GM23338 (cell line): ENCODE data around the gene CLCN4. TPM values are rescaled to one million over a fixed set of nuclear protein-coding genes. Genes with fewer than 3 reads are reported as not detected.

Experiments used
- ATAC-seq: fragments of 200-7000 bp; cut with Tn5 transposase; 3 replicates; pipeline ENCODE4 v1.9.1; 2020
- DNase-seq: peaks from one replicate; pipeline ENCODE4 v3.0.0-alpha.2; 2015; ENCODE audit warnings: low spot score
- H2AFZ ChIP-seq: fragments of 200-600 bp; sonication (generic); 2 replicates; pipeline ENCODE4 v1.8.0; 2016; ENCODE audit warnings: antibody characterized with exemption, mild to moderate bottlenecking, moderate library complexity
- H3F3A ChIP-seq: fragments of 200-600 bp; sonication (generic); replicated peaks from 2 replicates; pipeline ENCODE4 v1.8.0; 2017; ENCODE audit warnings: antibody characterized with exemption, mixed run types, low read depth
- H3K27ac ChIP-seq: fragments of 200-600 bp; sonication (generic); 2 replicates; pipeline ENCODE4 v1.6.1; 2016; ENCODE audit warnings: low read depth
- H3K27me3 ChIP-seq: fragments of 200-600 bp; sonication (generic); 2 replicates; pipeline ENCODE4 v1.8.0; 2016; ENCODE audit warnings: mild to moderate bottlenecking, mixed run types, moderate library complexity; ENCODE audit not compliant: insufficient read depth
- H3K36me3 ChIP-seq: fragments of 200-600 bp; sonication (generic); 2 replicates; pipeline ENCODE4 v1.8.0; 2016; ENCODE audit warnings: mild to moderate bottlenecking; ENCODE audit not compliant: insufficient read depth
- H3K4me1 ChIP-seq: fragments of 200-600 bp; sonication (generic); 2 replicates; pipeline ENCODE4 v1.8.0; 2016; ENCODE audit warnings: mild to moderate bottlenecking, moderate library complexity; ENCODE audit not compliant: insufficient read depth
- H3K4me2 ChIP-seq: fragments of 200-600 bp; sonication (generic); 2 replicates; pipeline ENCODE4 v1.7.1; 2017; ENCODE audit warnings: mixed run types
- H3K4me3 ChIP-seq: fragments of 200-600 bp; sonication (generic); 2 replicates; pipeline ENCODE4 v1.6.1; 2016; ENCODE audit warnings: mixed run types
- H3K79me2 ChIP-seq: fragments of 200-600 bp; sonication (generic); replicated peaks from 2 replicates; pipeline ENCODE4 v1.8.0; 2017; ENCODE audit warnings: mild to moderate bottlenecking; ENCODE audit not compliant: insufficient read depth
- H3K9me2 ChIP-seq: fragments of 200-600 bp; sonication (generic); 2 replicates; pipeline ENCODE4 v1.8.0; 2017; ENCODE audit not compliant: insufficient read depth
- H4K20me1 ChIP-seq: fragments of 200-600 bp; sonication (generic); replicated peaks from 2 replicates; pipeline ENCODE4 v1.8.0; 2017; ENCODE audit warnings: mild to moderate bottlenecking; ENCODE audit not compliant: insufficient read depth
- H3K27ac Mint-ChIP-seq: 2 replicates; pipeline ENCODE4 v1.8.0; 2020; ENCODE audit warnings: inconsistent platforms, mild to moderate bottlenecking, moderate library complexity, mixed read lengths
- H3K27me3 Mint-ChIP-seq: 3 replicates; pipeline ENCODE4 v1.8.0; 2022; ENCODE audit warnings: low read depth, mild to moderate bottlenecking, moderate library complexity, mixed read lengths, inconsistent platforms; ENCODE audit not compliant: insufficient read depth, poor library complexity
- H3K36me3 Mint-ChIP-seq: 3 replicates; pipeline ENCODE4 v1.8.0; 2021; ENCODE audit warnings: low read depth, mild to moderate bottlenecking, inconsistent platforms, moderate library complexity, mixed read lengths
- H3K4me1 Mint-ChIP-seq: 3 replicates; pipeline ENCODE4 v1.8.0; 2020; ENCODE audit warnings: mild to moderate bottlenecking, inconsistent platforms, mixed read lengths
- H3K4me3 Mint-ChIP-seq: 3 replicates; pipeline ENCODE4 v1.8.0; 2021; ENCODE audit warnings: moderate library complexity, mild to moderate bottlenecking, inconsistent platforms, mixed read lengths
- H3K9me3 Mint-ChIP-seq: 3 replicates; pipeline ENCODE4 v1.8.0; 2020; ENCODE audit warnings: moderate library complexity, mild to moderate bottlenecking, inconsistent platforms, mixed read lengths
- CREB1 ChIP-seq: fragments of 250-450 bp; sonication (Bioruptor Pico); IDR thresholded peaks from 2 replicates; pipeline ENCODE4 v1.5.0; 2020; ENCODE audit warnings: low read depth, mild to moderate bottlenecking, moderate library complexity
- EZH2phosphoT487 ChIP-seq: fragments of 200-600 bp; sonication (generic); IDR thresholded peaks from one replicate; pipeline ENCODE4 v1.8.1; 2018; ENCODE audit warnings: antibody characterized with exemption; ENCODE audit not compliant: unreplicated experiment
- JUNB ChIP-seq: IDR thresholded peaks from one replicate; pipeline ENCODE4 v1.6.1; 2016; ENCODE audit warnings: antibody characterized with exemption; ENCODE audit not compliant: unreplicated experiment
- NANOG ChIP-seq: IDR thresholded peaks from 2 replicates; pipeline ENCODE4 v1.6.1; 2016; ENCODE audit warnings: antibody characterized with exemption, borderline replicate concordance
- STAT1 ChIP-seq: IDR thresholded peaks from one replicate; pipeline ENCODE4 v1.6.1; 2016; ENCODE audit warnings: antibody characterized with exemption; ENCODE audit not compliant: unreplicated experiment
- ZNF114 ChIP-seq: fragments of 250-450 bp; sonication (Bioruptor Pico); IDR thresholded peaks from 2 replicates; pipeline ENCODE4 v1.5.0; 2020; ENCODE audit warnings: mild to moderate bottlenecking, moderate library complexity
- ZNF331 ChIP-seq: fragments of 250-450 bp; sonication (Bioruptor Pico); IDR thresholded peaks from 2 replicates; pipeline ENCODE4 v1.5.0; 2020; ENCODE audit warnings: low read depth, mild to moderate bottlenecking, moderate library complexity
- polyA plus RNA-seq: library from polyadenylated mRNA; unstranded; fragments of >200 nt; fragmentation: Nextera tagmentation; extraction: Ambion mirVana; gene quantifications from 2 replicates; pipeline ENCODE4 v1.2.1, GENCODE V29; 2016
- total RNA-seq: library from RNA; depleted of rRNA; stranded (reverse); fragments of >200 nt; shearing (Covaris generic); gene quantifications from 2 replicates; pipeline ENCODE4 v1.2.3, GENCODE V29; 2014
- TF ChIP-seq, protein P1 (sequence below), 2 experiments: fragments of 200-600 bp in 1 of 2; sonication (generic) in 1 of 2; conservative IDR thresholded peaks; 2 replicates each; pipeline versions ENCODE4 v1.5.1 to v1.6.1; 2016 to 2017; ENCODE audit warnings: antibody characterized with exemption in 2 of 2, low read depth in 2 of 2, mild to moderate bottlenecking in 2 of 2, moderate library complexity in 1 of 2
- TF ChIP-seq, protein P2 (sequence below): fragments of 250-450 bp; sonication (Bioruptor Pico); IDR thresholded peaks from 2 replicates; pipeline ENCODE4 v1.5.0; 2020; ENCODE audit warnings: mild to moderate bottlenecking, moderate library complexity
- TF ChIP-seq, protein P3 (sequence below): IDR thresholded peaks from one replicate; pipeline ENCODE4 v1.6.1; 2018; ENCODE audit warnings: antibody characterized with exemption; ENCODE audit not compliant: unreplicated experiment

CLCN4 gene
- total and polyA plus RNA-seq, 2 experiments from 2014 or later, result 1.2 to 4.9 TPM

DNA sequence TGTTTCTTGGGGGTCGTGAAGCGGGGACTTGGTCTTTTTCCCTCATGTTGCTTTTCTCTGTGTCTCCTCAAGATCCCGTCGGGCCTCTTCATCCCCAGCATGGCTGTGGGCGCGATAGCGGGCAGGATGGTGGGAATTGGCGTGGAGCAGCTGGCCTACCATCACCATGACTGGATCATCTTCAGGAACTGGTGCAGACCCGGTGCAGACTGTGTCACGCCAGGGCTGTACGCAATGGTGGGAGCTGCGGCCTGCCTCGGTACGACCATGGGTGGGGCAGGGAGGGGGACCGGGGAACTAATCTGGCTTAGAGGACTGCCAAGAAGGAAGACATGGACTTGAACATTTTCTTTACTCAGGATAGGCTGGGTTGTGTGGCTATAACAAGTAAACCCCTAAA, 55.6 kb downstream of the CLCN4 start:
- no peaks in the 10 kb centered on the region for H3K36me3 ChIP-seq
- no peak overlapping the region for H3K4me3 ChIP-seq
- H3K4me1 ChIP-seq, result no peaks in the 10 kb centered on the region
- no peaks in the 10 kb centered on the region for H3K79me2 ChIP-seq
- no peak overlapping the region for H3K4me2 ChIP-seq
- no peak overlapping the region for H3K27ac ChIP-seq
- H4K20me1 ChIP-seq, result no peaks in the 10 kb centered on the region
- DNase-seq (no peak), ATAC-seq (no peak)
- no peaks in the 10 kb centered on the region for H3K4me1 Mint-ChIP-seq
- H3K27me3 ChIP-seq, result no peaks in the 10 kb centered on the region
- H3K27me3 Mint-ChIP-seq, result no peaks in the 10 kb centered on the region
- no peaks in the 10 kb centered on the region for H3K9me2 ChIP-seq
- no peak for TF ChIP-seq NANOG
- no peak for TF ChIP-seq ZNF331 (CRISPR knock-in tag)
- TF ChIP-seq CREB1 (CRISPR knock-in tag), result no peak
- TF ChIP-seq, protein P1, sequence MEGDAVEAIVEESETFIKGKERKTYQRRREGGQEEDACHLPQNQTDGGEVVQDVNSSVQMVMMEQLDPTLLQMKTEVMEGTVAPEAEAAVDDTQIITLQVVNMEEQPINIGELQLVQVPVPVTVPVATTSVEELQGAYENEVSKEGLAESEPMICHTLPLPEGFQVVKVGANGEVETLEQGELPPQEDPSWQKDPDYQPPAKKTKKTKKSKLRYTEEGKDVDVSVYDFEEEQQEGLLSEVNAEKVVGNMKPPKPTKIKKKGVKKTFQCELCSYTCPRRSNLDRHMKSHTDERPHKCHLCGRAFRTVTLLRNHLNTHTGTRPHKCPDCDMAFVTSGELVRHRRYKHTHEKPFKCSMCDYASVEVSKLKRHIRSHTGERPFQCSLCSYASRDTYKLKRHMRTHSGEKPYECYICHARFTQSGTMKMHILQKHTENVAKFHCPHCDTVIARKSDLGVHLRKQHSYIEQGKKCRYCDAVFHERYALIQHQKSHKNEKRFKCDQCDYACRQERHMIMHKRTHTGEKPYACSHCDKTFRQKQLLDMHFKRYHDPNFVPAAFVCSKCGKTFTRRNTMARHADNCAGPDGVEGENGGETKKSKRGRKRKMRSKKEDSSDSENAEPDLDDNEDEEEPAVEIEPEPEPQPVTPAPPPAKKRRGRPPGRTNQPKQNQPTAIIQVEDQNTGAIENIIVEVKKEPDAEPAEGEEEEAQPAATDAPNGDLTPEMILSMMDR (conservative IDR thresholded peaks at IDR 0.05; ENCODE audit: low read depth in 2 of 2), result no peak
- TF ChIP-seq JUNB, result no peak
- no peak for TF ChIP-seq EZH2phosphoT487
- H2AFZ ChIP-seq, result no peak overlapping the region
- no peaks in the 10 kb centered on the region for H3F3A ChIP-seq
- no peak overlapping the region for H3K27ac Mint-ChIP-seq
- H3K9me3 Mint-ChIP-seq, result no peaks in the 10 kb centered on the region
- H3K4me3 Mint-ChIP-seq, result no peak overlapping the region
- H3K36me3 Mint-ChIP-seq, result peaks cover 7% of the 10 kb centered on the region; the same call in 1 of the 3 replicates

DNA sequence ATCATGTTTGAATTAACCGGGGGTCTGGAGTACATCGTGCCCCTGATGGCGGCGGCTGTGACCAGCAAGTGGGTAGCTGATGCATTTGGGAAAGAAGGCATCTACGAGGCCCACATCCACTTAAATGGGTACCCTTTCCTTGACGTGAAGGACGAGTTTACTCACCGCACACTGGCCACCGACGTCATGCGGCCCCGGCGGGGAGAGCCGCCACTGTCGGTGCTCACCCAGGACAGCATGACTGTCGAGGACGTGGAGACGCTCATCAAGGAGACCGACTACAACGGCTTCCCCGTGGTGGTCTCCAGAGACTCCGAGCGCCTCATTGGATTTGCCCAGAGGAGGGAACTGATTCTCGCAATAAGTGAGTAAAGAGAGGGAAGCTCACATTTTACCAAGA, 56.9 kb downstream of the CLCN4 start:
- no peak for DNase-seq
- H3K4me3 ChIP-seq, result no peak overlapping the region
- H3K27me3 ChIP-seq, result no peaks in the 10 kb centered on the region
- no peaks in the 10 kb centered on the region for H3K9me3 Mint-ChIP-seq
- no peaks in the 10 kb centered on the region for H3K9me2 ChIP-seq
- H3K4me1 Mint-ChIP-seq, result no peaks in the 10 kb centered on the region
- H3K4me1 ChIP-seq, result no peaks in the 10 kb centered on the region
- H3K27ac Mint-ChIP-seq, result no peak overlapping the region
- ATAC-seq, result no peak
- peaks cover 4% of the 10 kb centered on the region; the same call in 1 of the 3 replicates for H3K36me3 Mint-ChIP-seq
- no peak overlapping the region for H3K27ac ChIP-seq
- no peaks in the 10 kb centered on the region for H4K20me1 ChIP-seq
- H3K27me3 Mint-ChIP-seq, result no peaks in the 10 kb centered on the region
- H3K36me3 ChIP-seq, result no peaks in the 10 kb centered on the region
- H3F3A ChIP-seq, result no peaks in the 10 kb centered on the region
- no peak overlapping the region for H3K4me3 Mint-ChIP-seq
- no peak overlapping the region for H3K4me2 ChIP-seq
- H3K79me2 ChIP-seq, result no peaks in the 10 kb centered on the region
- no peak overlapping the region for H2AFZ ChIP-seq
- no peak for TF ChIP-seq STAT1
- no peak for TF ChIP-seq CREB1 (CRISPR knock-in tag)
- no peak for TF ChIP-seq JUNB
- TF ChIP-seq NANOG, result no peak
- TF ChIP-seq, protein P2, sequence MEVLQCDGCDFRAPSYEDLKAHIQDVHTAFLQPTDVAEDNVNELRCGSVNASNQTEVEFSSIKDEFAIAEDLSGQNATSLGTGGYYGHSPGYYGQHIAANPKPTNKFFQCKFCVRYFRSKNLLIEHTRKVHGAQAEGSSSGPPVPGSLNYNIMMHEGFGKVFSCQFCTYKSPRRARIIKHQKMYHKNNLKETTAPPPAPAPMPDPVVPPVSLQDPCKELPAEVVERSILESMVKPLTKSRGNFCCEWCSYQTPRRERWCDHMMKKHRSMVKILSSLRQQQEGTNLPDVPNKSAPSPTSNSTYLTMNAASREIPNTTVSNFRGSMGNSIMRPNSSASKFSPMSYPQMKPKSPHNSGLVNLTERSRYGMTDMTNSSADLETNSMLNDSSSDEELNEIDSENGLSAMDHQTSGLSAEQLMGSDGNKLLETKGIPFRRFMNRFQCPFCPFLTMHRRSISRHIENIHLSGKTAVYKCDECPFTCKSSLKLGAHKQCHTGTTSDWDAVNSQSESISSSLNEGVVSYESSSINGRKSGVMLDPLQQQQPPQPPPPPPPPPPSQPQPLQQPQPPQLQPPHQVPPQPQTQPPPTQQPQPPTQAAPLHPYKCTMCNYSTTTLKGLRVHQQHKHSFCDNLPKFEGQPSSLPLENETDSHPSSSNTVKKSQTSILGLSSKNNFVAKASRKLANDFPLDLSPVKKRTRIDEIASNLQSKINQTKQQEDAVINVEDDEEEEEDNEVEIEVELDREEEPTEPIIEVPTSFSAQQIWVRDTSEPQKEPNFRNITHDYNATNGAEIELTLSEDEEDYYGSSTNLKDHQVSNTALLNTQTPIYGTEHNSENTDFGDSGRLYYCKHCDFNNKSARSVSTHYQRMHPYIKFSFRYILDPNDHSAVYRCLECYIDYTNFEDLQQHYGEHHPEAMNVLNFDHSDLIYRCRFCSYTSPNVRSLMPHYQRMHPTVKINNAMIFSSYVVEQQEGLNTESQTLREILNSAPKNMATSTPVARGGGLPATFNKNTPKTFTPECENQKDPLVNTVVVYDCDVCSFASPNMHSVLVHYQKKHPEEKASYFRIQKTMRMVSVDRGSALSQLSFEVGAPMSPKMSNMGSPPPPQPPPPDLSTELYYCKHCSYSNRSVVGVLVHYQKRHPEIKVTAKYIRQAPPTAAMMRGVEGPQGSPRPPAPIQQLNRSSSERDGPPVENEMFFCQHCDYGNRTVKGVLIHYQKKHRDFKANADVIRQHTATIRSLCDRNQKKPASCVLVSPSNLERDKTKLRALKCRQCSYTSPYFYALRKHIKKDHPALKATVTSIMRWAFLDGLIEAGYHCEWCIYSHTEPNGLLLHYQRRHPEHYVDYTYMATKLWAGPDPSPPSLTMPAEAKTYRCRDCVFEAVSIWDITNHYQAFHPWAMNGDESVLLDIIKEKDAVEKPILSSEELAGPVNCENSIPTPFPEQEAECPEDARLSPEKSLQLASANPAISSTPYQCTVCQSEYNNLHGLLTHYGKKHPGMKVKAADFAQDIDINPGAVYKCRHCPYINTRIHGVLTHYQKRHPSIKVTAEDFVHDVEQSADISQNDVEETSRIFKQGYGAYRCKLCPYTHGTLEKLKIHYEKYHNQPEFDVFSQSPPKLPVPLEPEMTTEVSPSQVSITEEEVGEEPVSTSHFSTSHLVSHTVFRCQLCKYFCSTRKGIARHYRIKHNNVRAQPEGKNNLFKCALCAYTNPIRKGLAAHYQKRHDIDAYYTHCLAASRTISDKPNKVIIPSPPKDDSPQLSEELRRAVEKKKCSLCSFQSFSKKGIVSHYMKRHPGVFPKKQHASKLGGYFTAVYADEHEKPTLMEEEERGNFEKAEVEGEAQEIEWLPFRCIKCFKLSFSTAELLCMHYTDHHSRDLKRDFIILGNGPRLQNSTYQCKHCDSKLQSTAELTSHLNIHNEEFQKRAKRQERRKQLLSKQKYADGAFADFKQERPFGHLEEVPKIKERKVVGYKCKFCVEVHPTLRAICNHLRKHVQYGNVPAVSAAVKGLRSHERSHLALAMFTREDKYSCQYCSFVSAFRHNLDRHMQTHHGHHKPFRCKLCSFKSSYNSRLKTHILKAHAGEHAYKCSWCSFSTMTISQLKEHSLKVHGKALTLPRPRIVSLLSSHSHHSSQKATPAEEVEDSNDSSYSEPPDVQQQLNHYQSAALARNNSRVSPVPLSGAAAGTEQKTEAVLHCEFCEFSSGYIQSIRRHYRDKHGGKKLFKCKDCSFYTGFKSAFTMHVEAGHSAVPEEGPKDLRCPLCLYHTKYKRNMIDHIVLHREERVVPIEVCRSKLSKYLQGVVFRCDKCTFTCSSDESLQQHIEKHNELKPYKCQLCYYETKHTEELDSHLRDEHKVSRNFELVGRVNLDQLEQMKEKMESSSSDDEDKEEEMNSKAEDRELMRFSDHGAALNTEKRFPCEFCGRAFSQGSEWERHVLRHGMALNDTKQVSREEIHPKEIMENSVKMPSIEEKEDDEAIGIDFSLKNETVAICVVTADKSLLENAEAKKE (CRISPR knock-in tag), result no peak
- no peak for TF ChIP-seq ZNF114
- no peak for TF ChIP-seq EZH2phosphoT487
- no peak for TF ChIP-seq ZNF331 (CRISPR knock-in tag)
- TF ChIP-seq, protein P3, sequence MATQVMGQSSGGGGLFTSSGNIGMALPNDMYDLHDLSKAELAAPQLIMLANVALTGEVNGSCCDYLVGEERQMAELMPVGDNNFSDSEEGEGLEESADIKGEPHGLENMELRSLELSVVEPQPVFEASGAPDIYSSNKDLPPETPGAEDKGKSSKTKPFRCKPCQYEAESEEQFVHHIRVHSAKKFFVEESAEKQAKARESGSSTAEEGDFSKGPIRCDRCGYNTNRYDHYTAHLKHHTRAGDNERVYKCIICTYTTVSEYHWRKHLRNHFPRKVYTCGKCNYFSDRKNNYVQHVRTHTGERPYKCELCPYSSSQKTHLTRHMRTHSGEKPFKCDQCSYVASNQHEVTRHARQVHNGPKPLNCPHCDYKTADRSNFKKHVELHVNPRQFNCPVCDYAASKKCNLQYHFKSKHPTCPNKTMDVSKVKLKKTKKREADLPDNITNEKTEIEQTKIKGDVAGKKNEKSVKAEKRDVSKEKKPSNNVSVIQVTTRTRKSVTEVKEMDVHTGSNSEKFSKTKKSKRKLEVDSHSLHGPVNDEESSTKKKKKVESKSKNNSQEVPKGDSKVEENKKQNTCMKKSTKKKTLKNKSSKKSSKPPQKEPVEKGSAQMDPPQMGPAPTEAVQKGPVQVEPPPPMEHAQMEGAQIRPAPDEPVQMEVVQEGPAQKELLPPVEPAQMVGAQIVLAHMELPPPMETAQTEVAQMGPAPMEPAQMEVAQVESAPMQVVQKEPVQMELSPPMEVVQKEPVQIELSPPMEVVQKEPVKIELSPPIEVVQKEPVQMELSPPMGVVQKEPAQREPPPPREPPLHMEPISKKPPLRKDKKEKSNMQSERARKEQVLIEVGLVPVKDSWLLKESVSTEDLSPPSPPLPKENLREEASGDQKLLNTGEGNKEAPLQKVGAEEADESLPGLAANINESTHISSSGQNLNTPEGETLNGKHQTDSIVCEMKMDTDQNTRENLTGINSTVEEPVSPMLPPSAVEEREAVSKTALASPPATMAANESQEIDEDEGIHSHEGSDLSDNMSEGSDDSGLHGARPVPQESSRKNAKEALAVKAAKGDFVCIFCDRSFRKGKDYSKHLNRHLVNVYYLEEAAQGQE, result no peak
